HPDE6-E6E7 (cell line): ENCODE results near the gene FMN2.
"Not testable (repeated sequence)": the region's sequence is repeated elsewhere in the genome, so short reads cannot be mapped to it uniquely, and the experiment has no call there.

Experiments used
- DNase-seq: peaks from one replicate; pipeline ENCODE4 v3.0.0; 2011; ENCODE audit warnings: missing footprints; ENCODE audit errors: extremely low spot score

Gene FMN2

GRCh38 chr1:240362826-240363225, 271.1 kb downstream of the FMN2 start:
- no peak for DNase-seq

- no peak for DNase-seq
Observed at GRCh38 chr1:240363315-240363714, 271.6 kb downstream of the FMN2 start.

GRCh38 chr1:240363914-240364313, 272.2 kb downstream of the FMN2 start:
- no peak for DNase-seq

- DNase-seq: no peak
Observed at GRCh38 chr1:240366636-240367035, 275.0 kb downstream of the FMN2 start.

GRCh38 chr1:240385551-240385950, 293.9 kb downstream of the FMN2 start:
- DNase-seq: no peak

- no peak for DNase-seq
Observed at GRCh38 chr1:240385985-240386978, 294.6 kb downstream of the FMN2 start.

- DNase-seq: no peak
Observed at GRCh38 chr1:240387051-240387450, 295.4 kb downstream of the FMN2 start.

- no peak for DNase-seq
Observed at GRCh38 chr1:240391660-240392260, 300.1 kb downstream of the FMN2 start.

GRCh38 chr1:240394353-240394752, 302.7 kb downstream of the FMN2 start:
- no peak for DNase-seq

GRCh38 chr1:240395336-240395735, 303.7 kb downstream of the FMN2 start:
- no peak for DNase-seq

GRCh38 chr1:240399381-240399780, 307.7 kb downstream of the FMN2 start:
- no peak for DNase-seq

GRCh38 chr1:240401731-240402130, 310.0 kb downstream of the FMN2 start:
- no peak for DNase-seq

- no peak for DNase-seq
Observed at GRCh38 chr1:240402326-240402725, 310.6 kb downstream of the FMN2 start.

- no peak for DNase-seq
Observed at GRCh38 chr1:240404286-240404685, 312.6 kb downstream of the FMN2 start.

- DNase-seq: no peak
Observed at GRCh38 chr1:240405751-240406150, 314.1 kb downstream of the FMN2 start.

- DNase-seq: no peak
Observed at GRCh38 chr1:240407407-240407806, 315.7 kb downstream of the FMN2 start.

GRCh38 chr1:240409615-240410014, 317.9 kb downstream of the FMN2 start:
- DNase-seq: no peak

- DNase-seq: no peak
Observed at GRCh38 chr1:240413732-240414131, 322.0 kb downstream of the FMN2 start.

- no peak for DNase-seq
Observed at GRCh38 chr1:240414237-240414636, 322.6 kb downstream of the FMN2 start.

- DNase-seq: not testable (repeated sequence)
Observed at GRCh38 chr1:240415011-240415410, 323.3 kb downstream of the FMN2 start.

- no peak for DNase-seq
Observed at GRCh38 chr1:240415532-240415931, 323.8 kb downstream of the FMN2 start.

- no peak for DNase-seq
Observed at GRCh38 chr1:240417317-240417716, 325.6 kb downstream of the FMN2 start.

GRCh38 chr1:240420766-240421165, 329.1 kb downstream of the FMN2 start:
- no peak for DNase-seq
